ENCODE measurements around the gene GPC5.

GRCh38 chr13:91375116-91375729, 23.2 kb upstream of the GPC5 start:
- no peak for TF ChIP-seq FOS (IDR thresholded peaks at IDR 0.05; ENCODE audit: borderline replicate concordance, insufficient read depth, low read length)
- peak; percentile 23 to 45 for TF ChIP-seq CTCF (IDR thresholded peaks at IDR 0.05; ENCODE audit: extremely low read depth in 1 of 2, insufficient read depth in 1 of 2, low read depth in 1 of 2, low read length in 2 of 2)
- no peak for TF ChIP-seq POLR2A (IDR thresholded peaks at IDR 0.05; ENCODE audit: low read depth, low read length)
- TF ChIP-seq POLR2AphosphoS5 (IDR thresholded peaks at IDR 0.05; ENCODE audit: insufficient read depth, low read depth, low read length): no peak
- TF ChIP-seq JUN (IDR thresholded peaks at IDR 0.05; ENCODE audit: borderline replicate concordance, insufficient read depth, insufficient read length, low read depth): no peak
- TF ChIP-seq MAX (IDR thresholded peaks at IDR 0.05; ENCODE audit: insufficient read depth, insufficient read length): no peak

All from endothelial cell of umbilical vein (primary cell).